HG02870 (cell line): ENCODE measurements around the gene PTH2R.
"Not testable (repeated sequence)": the region's sequence is repeated elsewhere in the genome, so short reads cannot be mapped to it uniquely, and the experiment has no call there.

Experiments
- ATAC-seq: cut with Tn5 transposase; IDR thresholded peaks from one replicate; pipeline ENCODE4 v1.9.1; 2021; ENCODE audit warnings: mild to moderate bottlenecking, moderate library complexity; ENCODE audit not compliant: unreplicated experiment

PTH2R gene

DNA sequence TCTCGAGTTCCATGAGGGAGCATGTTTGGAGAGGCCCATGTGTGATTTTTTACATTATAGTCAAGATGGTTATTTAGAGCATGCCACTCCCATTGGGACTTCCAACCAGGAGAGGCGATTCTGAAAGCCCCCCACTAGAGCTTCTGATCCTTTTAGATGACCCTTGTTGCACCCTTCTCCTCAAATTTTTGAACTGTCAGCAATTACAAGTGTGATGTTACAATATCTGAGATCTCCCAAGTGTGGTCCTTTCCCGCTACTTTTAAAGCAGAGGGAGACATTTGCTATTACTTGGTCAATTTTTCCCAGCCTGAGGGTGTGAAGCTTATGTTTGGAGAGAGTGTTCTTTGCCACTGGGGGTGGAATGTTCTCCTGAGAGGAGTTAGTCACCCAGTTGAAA, 16.7 kb upstream of the PTH2R start:
- ATAC-seq: no peak

DNA sequence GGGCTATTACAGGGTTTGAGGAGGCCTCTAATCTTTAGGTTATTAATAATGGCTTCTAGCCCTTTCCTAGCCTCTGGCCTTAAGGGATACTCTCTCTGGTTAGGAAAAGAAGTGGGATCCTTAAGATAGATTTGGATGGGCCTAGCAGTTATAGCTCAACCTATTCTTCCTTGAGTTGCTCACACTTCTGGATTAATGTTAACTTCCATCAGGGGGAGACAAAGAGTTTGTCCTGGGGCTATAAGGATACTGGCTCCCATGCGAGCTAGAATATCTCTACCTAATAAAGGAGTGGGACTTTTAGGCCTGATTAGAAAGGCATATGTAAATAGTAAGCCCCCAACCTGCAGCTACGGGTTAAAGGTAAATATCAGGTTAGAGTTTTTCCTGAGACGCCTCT, 14.3 kb upstream of the PTH2R start:
- no peak for ATAC-seq

DNA sequence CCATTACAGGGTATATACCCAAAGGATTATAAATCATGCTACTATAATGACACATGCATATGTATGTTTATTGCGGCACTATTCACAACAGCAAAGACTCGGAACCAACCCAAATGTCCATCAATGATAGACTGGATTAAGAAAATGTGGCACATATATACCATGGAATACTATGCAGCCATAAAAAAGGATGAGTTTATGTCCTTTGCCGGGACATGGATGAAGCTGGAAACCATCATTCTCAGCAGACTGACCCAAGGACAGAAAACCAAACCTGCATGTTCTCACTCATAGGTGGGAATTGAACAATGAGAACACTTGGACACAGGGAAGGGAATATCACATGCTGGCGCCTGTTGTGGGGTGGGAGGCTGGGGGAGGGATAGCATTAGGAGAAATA, 9.8 kb upstream of the PTH2R start:
- ATAC-seq: not testable (repeated sequence)

DNA sequence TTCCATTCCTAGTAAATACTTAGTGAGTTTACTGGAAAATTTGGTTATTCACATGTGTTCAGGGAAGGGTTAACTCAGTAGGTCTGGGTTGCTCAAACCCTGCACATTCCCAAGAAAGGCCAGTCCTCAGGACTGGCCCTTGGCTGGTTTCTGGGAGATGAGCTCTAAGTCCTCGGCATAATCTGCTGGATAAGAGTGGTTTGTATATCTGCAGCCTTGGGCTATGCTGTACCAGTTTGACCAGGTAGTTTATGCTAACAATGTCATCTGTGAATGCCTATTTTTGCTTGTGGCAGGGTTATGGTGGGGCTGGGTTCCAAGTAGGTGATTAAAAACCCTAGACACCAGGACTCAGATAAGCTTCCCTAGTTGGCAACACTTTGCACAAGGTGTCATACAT, 7.4 kb upstream of the PTH2R start:
- ATAC-seq: no peak

DNA sequence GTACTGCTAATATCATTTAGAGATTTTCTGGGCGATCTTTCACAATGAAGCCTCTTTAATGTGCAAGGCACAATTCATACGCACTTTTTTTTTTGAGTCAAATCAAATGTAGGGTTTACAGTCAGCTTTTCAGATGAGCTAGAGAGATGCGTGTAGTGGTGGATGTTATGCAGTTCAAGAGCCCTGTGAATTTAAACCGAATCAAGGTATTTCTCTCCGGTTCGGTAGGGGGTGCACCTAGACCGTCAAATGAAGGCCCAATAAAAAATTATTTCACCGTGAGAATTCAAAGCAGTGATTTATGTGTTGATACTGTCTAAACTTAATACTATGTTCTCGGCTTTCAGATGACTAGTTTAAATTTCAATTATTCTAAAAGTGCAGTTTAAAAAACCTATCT, 1.1 kb downstream of the PTH2R start:
- ATAC-seq: no peak

DNA sequence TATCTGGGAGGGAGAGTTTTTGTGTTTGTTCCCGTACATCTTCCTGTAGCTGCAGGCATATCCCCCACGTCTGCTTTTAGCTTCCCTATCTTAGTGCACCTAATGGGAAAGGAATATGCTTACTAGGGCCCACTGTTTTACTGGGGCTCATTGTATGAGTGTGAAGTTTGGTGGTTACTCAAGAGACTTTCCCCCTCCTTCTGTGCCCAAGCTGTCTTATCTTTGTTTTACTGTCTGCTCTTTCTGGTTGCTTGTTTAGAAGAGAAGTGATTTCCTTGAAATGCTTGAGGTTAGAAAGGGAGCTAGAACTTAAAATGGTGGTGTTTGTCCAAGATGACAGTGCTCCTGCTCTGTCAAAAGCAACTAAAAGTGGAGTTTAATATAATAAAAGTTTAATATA, 7.3 kb downstream of the PTH2R start:
- ATAC-seq: no peak

DNA sequence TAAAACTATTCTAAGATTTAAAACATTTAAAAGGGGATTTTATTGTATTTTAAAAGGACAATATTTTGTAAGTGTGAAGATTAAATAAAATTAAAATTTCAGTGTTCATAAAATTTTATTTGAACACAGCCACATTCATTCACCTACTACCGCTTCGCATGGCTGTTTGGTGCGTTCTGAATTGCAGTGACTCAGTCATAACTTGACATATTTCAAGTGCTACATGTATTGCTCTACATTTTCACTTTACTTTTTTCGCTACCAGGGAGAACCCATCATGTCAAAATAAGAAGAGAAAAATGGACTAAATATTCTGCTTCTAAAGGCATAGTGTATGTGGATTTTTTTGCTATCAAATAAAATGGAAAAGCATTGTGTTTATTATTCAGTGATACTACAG, 8.7 kb downstream of the PTH2R start:
- peak; percentile 79 for ATAC-seq

DNA sequence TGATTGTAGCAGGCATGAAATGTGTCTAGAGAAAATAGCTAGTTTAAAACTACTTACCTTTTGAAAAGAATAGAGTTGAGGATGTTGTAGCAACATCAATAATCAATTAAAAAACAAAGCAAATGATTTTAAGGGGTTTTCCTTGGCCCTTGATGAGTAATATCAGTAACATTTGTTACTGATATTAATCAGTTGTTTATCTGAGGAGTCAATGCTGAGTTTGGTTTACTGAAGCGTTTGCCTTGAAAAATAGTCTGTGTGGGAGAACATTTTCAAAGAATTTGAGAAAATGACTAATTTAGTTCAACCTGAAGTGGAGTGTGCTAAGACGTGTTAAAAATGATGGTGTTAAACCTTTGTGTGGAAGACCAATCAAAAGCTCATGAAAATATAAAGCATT, 9.3 kb downstream of the PTH2R start:
- peak; percentile 86 for ATAC-seq

DNA sequence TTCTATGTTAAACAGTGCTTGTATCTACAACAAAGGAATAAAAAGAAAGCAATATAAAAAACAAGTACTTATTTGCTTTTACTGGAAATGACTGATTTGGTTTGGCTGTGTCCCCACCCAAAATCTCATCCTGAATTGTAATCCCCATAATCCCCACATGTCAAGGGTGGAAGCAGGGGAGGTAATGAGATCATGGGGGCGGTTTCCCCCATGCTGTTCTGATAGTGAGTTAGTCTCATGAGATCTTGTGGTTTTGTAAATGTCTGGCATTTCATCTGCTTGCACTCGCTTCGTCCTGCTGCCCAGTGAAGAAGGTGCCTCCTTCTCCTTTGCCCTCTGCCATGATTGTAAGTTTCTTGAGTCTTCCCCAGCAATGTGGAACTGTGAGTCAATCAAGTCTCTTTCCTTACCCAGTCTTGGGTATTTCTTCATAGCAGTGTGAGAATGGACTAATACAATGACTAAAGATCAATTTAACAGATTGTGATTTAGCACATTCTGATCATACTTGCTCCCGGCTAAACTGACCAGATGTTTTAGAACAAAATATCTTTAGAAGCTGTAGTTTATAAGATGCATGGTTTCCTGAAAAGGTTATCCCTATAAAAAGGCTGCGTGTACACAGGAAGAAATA, 19.9 kb downstream of the PTH2R start:
- ATAC-seq: no peak

DNA sequence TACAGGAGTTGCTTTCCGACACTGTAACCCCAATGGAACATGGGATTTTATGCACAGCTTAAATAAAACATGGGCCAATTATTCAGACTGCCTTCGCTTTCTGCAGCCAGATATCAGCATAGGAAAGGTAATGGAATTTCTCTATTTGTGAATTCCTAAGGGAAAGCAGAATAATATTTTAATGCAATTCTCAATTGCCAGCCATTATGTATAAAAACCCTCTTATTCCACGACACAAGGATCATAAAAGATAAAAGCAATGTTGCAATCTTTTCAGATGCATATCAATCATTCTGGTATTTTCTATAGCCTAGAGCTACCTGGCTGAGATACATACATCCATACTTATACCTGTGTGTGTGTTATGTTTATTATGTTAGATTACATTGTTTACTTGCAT, 31.2 kb downstream of the PTH2R start:
- no peak for ATAC-seq

DNA sequence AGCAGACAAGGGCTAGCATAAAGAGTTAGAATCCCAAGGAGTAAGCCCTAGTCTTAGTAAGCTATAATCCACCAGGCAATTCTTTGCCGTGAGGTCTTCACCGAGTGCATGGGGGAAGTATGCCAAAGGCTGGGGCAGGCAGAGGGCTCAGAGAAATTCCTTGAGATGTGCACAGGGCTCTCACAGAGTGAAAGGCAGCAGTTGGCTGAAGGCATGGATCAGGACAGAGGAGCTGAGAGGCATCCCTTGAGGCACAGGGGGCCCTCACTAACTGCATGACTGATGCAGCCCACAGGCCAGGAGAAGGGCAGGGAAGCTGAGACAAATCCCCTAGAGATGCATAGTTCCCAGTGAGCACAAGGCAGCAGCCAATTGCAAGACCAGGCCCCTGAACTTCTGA, 34.1 kb downstream of the PTH2R start:
- no peak for ATAC-seq

DNA sequence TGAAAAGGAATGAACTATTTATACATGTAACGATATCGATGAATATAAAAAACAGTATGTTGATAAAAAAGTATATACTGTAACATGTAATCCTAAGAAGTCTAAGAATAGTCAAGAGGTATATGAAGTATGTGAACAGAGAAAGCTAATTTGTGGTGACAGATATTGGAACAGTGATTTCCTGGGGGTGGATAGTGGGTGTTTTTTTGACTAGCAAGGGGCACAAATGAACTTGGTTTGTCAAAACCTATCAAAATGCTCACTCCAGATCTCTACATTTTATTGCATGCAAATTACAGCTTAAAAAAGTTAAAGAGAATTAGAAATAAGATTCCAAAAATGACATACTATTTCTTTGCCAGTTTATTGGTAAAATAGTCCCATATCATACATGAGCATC, 35.4 kb downstream of the PTH2R start:
- ATAC-seq: no peak

DNA sequence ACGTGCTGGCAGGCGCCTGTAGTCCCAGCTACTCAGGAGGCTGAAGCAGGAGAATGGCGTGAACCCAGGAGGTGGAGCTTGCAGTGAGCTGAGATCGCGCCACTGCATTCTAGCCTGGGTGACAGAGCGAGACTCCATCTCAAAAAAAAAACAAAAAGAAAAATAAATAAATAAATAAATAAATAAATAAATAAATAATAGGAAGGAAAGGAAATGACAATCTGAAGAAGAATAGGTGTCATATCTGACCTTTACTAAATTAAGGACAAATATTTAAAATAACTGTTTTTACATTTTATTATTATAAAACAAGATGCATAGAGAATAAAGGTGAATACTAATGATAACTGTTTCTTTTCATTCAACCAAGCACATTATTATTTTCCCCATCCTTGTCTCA, 40.9 kb downstream of the PTH2R start:
- not testable (repeated sequence) for ATAC-seq

DNA sequence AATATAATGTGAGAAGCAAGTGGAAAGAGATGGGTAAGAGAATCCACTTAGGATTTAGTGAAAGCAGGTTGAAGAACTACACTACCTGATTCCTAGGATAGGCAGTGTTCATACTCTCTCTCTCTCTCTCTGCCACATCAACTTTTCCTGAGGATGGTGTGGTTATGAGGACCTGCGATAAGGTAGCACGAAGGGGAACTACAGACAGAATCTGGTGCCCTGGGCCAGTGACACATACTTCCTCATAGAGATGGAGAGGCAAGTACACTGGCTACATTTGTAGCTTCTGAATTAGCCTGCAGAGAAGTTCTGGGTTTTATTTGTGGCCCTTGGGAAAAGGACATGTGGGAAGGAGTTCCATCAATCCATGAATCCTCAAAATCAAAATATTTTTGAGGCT, 44.5 kb downstream of the PTH2R start:
- no peak for ATAC-seq

DNA sequence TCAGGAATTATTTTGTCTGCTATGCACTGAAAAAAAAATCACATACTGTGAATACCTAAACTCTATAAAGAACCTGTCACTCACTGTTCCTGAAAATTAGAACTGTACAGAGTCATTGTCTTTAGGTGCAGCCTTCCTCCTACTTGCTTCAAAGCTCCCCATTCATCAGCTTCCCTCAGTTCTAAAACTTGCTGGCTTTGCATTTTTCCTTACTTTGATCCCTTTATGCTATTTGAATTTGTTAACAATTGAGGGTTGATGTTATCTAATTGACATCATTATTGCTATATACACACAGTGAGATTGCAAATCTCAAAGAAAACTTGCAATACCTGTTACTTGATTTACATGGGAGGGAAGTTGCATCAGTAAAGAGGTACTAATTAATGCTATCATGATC, 48.3 kb downstream of the PTH2R start:
- no peak for ATAC-seq

DNA sequence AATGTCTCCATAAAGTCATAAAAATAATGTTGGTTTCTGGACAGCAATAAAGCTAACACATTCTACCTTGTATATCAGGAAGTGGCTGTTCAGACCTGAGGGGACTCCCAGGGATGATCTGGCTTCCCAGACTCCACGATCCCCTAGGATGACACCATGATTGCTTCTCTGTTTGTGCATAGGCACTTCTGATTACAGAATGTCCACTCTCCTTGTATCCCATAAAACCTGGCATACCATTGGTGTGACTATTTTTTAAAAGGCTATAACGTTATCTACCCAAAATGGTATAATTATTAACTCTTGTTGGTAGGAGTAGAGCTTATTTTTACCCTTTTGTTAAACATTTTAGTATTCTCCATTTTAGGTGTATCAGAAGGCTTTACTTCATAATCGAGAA, 57.1 kb downstream of the PTH2R start:
- ATAC-seq: no peak

DNA sequence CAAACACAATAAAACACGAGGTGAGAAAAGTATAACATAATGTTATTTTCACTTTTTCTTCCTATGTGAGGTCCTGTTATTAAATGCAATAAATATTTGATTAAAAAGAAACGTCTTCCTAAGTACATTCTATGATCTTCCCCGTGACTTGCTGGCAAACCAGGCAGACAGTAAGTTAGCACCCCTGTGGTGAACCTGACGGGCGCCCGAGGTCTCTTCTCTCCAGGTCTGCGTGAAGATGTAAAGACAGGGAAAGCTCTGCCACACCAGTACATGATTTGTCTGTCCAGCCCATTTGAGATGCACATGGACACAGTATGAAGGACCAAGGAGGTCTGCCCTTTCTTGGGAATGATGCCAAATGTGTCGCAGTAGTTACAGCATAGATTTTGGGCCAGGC, 57.6 kb downstream of the PTH2R start:
- no peak for ATAC-seq

DNA sequence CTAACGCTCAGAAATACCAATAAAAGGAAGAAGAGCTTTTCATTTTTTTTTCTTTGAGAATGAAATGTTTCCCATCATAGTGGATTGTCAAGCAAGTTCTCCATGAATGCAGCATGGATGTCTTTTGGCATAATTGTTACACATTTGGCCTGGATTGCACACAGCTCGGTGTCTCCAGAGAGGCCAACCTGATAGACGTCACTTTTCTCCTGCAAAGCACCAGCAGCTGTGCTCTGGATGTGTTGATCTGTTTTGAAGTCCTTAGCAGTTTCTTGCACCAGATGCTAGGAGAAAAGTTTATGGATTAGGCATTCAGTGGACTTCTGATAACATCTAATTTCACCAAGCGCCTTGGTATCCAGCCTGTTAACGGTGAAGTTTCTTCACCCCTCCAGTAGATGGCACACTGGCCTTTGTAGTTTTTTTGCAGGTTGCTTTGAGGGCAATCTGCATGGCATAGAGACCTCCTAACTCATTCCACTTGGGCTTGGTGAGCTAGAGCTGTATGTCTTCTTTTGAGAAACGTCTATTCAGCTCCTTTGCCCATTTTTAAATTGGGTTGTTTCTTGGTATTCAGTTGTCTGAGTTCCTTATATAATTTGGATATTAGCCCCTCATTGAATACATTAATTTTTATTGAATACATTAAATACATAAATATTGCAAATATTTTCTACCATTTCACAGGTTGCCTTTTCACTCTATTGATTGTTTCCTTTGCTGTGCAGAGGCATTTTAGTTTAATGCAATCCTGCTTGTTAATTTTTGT, 59.7 kb downstream of the PTH2R start:
- ATAC-seq: peak; percentile 82

DNA sequence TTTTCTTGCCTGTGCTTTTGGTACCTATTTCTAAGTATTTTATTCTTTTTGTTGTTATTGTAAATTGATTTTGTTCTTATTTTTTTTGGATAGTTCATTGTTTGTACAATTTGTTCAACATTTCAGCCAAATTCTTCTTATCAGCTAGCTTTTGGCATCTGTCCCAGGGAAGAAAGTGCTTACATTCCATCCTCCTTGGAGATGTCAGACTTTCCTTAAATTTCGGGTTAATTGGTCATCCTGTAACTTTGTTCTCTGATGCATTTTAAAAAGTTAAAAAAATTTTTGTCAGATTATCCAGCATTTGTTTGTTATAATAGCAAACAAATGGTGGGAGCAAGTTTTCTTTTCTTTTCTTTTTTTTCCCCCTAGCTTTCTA, 60.3 kb downstream of the PTH2R start:
- ATAC-seq: no peak

DNA sequence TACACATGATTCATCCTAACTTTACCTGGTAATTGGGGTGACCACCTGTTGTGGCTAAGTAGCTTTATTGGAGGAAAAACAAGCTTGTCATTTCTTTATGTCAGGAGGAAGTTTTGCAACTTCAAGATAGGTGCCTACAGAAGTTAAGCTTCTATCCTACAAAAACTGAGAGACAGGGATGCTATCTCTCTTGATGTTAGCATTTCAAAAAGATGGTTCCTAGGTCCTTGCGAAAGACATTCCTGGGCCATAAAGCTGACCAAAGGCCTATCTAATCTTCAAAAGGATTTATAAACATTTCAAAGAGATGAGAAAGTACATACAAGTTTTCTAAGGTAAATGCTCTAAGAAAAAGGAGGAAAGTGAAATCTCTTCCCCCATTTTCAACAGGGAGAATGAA, 61.0 kb downstream of the PTH2R start:
- ATAC-seq: no peak

DNA sequence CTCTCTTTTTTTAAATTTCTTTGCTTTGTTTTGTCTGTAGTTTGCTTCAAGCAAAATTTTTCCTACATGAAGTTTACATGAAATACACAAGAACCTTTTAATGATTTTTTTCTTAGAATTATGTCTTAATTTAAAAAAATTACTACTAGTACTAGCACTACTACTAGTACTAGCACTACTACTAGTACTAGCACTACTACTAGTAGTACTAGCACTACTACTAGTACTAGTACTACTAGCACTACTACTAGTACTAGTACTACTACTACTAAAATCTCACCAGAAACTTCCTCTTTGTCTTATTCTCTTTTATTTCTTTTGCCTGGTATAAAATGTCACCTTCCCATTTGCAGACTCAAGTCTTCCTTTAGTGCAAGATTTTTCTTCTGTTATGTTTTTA, 71.1 kb downstream of the PTH2R start:
- ATAC-seq: no peak

DNA sequence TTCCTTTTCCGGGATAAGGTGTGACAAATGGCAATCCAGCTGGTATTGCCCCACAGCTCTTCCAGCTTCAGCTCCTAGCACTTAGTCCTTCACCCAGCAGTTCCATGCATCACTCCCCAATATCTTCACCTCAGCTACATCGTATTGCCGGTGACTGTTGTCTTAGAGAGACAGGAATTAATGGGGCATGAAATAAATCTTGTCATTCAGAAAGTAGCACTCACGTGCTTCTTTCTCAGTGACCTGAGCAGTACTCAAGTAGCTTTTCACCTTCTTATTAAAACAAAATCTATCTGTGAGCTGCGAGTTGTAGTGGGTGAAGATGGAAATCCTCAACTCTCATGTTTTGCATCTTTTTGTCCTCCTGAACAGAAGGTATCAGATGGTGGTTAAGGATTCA, 72.8 kb downstream of the PTH2R start:
- peak; percentile 74 for ATAC-seq

DNA sequence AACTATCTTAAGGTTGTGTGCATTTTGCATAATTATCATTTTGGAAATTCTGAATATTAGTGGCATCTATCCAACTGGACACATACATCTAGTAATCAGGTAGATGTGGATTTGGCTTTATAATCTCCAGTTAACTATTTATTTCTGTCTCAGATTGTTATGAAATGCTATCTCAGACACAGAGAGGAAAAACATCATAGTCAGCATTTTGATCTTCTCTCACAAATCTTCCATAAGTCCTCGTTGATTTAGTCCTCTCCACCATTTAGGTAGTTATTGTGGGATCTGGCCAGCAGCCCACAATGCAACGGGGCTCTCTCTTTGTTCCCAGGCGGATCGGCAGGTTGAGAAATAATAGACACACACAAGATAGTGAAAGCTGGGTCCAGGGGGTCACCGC, 75.4 kb downstream of the PTH2R start:
- ATAC-seq: not testable (repeated sequence)
